ELR (cell line): ENCODE results near the gene OR11H12.
"Not testable (repeated sequence)": the region's sequence is repeated elsewhere in the genome, so short reads cannot be mapped to it uniquely, and the experiment has no call there.

Experiments used
- DNase-seq: peaks from one replicate; pipeline ENCODE4 v3.0.0-alpha.2; 2015; ENCODE audit warnings: low read depth

Gene OR11H12, protein sequence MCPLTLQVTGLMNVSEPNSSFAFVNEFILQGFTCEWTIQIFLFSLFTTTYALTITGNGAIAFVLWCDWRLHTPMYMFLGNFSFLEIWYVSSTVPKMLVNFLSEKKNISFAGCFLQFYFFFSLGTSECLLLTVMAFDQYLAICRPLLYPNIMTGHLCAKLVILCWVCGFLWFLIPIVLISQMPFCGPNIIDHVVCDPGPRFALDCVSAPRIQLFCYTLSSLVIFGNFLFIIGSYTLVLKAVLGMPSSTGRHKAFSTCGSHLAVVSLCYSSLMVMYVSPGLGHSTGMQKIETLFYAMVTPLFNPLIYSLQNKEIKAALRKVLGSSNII

DNA sequence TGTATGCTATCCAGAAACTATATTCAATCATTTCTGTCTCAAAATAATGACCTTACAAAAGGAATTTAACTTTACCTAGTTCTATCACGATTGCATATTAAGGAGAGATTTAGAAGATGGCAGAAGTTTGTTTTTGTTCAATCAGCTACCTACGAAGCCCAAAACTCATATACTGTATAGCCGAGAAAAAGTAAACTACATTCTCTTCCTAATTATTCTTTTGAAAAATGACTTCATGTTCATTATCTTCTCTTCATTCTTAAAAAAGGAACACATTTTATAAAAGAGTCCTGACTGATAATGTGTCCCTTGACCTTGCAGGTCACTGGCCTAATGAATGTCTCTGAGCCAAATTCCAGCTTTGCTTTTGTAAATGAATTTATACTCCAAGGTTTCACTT, at the start of gene OR11H12:
Gene OR11H12 (plus strand): TSS at position 301 of the 400 bp plus-strand sequence. CDS start 0 bp downstream, at position 301.
- DNase-seq: not testable (repeated sequence)

DNA sequence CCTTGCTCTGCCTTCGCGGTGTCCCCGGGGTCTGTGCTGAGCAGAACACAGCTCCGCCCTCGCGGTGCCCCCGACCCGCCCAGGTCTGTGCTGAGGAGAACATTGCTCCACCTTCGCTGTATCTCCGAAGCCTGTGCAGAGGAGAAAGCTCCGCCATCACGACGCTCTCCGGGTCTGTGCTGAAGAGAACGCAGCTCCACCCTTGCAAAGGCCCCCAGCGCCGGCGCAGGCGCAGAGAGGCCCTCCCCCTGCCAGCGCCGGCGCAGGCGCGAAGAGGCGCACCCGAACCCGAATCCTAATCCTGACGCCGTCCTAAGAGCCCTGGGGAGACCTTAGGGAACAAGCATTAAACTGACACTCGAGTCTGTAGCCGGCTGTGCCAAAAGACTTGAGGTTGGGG, 18.0 kb upstream of the OR11H12 start:
- DNase-seq: not testable (repeated sequence)

DNA sequence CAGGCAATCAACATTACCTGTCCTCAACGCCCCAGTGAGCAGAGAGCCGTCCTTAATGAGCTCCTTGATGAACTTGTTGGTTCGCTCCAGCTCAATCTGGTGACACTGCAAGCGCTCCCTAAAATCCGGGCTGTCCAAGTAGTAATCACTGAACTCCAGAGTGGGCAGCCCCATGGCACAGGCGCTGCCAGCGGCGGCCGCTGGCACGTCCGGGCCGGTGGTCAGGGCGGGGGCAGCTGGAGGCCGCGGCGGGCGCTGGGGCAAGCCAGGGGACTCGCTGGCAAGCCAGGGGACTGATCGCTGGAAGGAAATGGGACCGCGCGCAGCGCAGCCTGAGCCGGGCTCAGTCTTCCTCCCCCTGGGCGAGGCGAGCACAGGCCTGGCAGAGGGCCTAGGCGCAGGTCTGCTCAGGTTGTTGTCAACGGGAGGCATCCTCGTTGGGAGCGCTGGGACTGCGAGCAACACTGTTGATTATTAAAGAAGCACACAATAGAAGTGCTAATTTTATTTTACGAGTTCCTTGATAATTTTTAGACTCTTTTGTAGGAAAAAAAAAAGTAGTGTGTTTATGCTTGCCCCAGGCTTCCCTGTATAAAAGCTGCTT, 25.8 kb downstream of the OR11H12 start:
- DNase-seq: not testable (repeated sequence)

DNA sequence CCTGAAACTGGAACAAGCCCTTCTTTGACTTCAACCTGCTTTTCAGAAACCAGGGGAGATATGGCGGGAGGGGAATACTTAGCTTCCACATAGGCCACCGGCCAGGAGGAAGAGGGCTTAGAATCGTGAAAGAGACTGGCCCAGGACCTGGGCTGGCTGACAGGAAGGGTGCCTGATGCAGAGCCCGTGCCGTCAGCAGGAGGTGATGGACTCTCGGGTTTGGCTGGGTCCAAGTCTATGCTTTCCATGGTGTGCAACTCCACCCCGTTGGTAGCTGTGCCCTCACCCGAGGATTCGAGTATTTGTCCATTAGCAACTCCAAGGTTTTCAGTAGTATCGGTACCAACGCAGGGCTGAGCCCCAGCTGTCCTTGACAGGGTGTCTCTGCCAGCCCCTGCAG, 35.1 kb downstream of the OR11H12 start:
- DNase-seq: not testable (repeated sequence)

DNA sequence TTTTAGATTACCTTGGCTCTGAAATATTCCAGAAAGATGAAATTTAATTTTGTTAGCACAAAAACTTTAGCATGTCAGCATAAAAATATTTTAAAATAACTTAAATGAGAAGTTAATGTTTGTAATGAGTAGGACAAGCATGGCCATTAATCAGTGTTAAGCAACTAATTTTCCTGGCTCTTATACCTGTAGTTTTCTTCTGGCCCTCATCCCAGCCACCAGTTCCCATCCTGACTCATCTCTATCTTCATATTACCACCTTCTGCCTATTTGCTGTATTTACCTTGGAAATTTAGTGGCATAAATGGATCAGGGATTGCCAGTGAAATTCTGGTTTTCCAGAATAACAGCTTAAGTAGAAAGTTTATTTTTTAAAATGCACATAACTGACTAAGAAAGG, 37.1 kb downstream of the OR11H12 start:
- not testable (repeated sequence) for DNase-seq

DNA sequence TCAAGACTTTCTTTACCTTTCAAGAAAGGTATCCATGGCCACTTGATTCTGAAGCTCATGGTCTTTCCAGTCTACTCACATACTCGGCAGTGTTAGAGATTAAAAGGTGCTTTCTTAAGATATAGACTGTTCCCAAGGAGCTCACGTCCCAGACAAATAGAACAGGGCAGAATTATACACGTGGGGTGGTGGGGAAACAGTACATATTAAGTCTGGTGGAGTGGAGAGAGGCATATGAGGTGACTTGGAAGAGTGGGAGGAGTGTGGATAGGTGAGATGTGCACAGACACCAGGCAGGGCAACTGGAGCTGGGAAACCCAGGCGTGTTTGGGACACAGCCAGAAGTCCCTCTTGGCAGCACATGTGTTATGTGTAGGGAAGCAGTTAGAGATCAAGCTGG, 37.9 kb downstream of the OR11H12 start:
- DNase-seq: not testable (repeated sequence)

DNA sequence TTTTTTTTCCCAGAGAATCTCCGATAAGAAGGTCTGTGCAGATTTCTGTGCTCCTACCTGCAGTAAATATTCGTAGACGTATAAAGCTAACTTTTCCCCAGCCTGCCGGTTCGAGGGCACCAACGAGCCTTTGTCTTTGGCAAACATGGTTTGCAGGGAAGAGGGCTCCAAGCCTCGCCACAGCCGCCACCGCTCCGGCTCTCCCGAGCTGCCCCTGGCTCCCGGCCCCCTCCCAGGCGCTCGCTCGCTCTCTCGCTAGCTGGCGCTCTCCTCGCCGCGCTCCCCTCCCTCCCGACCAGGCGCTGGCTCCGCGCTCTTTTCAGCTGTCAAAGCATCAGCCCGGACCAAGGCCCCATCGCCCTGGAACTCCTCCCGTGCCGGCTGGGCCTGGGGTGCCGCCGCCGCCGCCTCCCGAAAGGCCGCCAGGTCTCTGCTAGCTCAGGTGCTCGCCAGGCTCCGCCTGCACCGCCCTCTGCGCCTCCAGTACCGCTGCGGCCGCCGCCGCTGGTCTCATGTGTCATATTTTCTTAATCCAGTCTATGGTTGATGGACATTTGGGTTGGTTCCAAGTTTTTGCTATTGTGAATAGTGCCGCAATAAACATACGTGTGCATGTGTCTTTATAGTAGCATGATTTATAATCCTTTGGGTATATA, 45.3 kb downstream of the OR11H12 start:
- not testable (repeated sequence) for DNase-seq
